Stimulated activated CD8-positive, alpha-beta memory T cell treated with anti-CD3 and anti-CD28 coated beads, Interleukin-15, amount 100 ng/mL, for 48 hours (primary cell): ENCODE results near the gene PDCD5.
"Not testable (repeated sequence)": the region's sequence is repeated elsewhere in the genome, so short reads cannot be mapped to it uniquely, and the experiment has no call there.

Experiments
- DNase-seq, 2 donors: peaks; one replicate each; pipeline ENCODE4 v3.0.0-alpha.2; 2020; ENCODE audit warnings: low read depth in 2 of 2

PDCD5 gene

GRCh38 chr19:32580901-32581704 is at the start of gene PDCD5:
TSS of gene PDCD5 (plus strand) at chr19:32581190. CDS start at chr19:32581262, 72 bp downstream.
- DNase-seq: peak; percentile 97

GRCh38 chr19:32532233-32532632 is 48.8 kb upstream of the PDCD5 start:
- DNase-seq: no peak

GRCh38 chr19:32537580-32537979 is 43.4 kb upstream of the PDCD5 start:
- no peak for DNase-seq

- DNase-seq: no peak
These were observed 41.6 kb upstream of the PDCD5 start for GRCh38 chr19:32539240-32539916.

- no peak for DNase-seq
These were observed 40.4 kb upstream of the PDCD5 start for GRCh38 chr19:32540621-32541020.

GRCh38 chr19:32541376-32541775 is 39.6 kb upstream of the PDCD5 start:
- DNase-seq: not testable (repeated sequence)

- DNase-seq: no peak
These were observed 38.4 kb upstream of the PDCD5 start for GRCh38 chr19:32542477-32543108.

- no peak for DNase-seq
These were observed 37.7 kb upstream of the PDCD5 start for GRCh38 chr19:32543115-32543900.

GRCh38 chr19:32544917-32545316 is 36.1 kb upstream of the PDCD5 start:
- no peak for DNase-seq

GRCh38 chr19:32550666-32551065 is 30.3 kb upstream of the PDCD5 start:
- no peak for DNase-seq

GRCh38 chr19:32555786-32556185 is 25.2 kb upstream of the PDCD5 start:
- no peak for DNase-seq

- DNase-seq: no peak
These were observed 22.3 kb upstream of the PDCD5 start for GRCh38 chr19:32558607-32559228.

GRCh38 chr19:32563761-32564160 is 17.2 kb upstream of the PDCD5 start:
- no peak for DNase-seq

- no peak for DNase-seq
These were observed 14.7 kb upstream of the PDCD5 start for GRCh38 chr19:32566246-32566830.

- no peak for DNase-seq
These were observed 13.5 kb upstream of the PDCD5 start for GRCh38 chr19:32567486-32567885.

GRCh38 chr19:32570081-32570785 is 10.8 kb upstream of the PDCD5 start:
- DNase-seq: peak in 1 of 2 donors; percentile 4

- not testable (repeated sequence) for DNase-seq
These were observed 9.4 kb upstream of the PDCD5 start for GRCh38 chr19:32571471-32572075.

- DNase-seq: peak in 1 of 2 donors; percentile 15
These were observed 8.1 kb upstream of the PDCD5 start for GRCh38 chr19:32572700-32573491.

- no peak for DNase-seq
These were observed 7.5 kb upstream of the PDCD5 start for GRCh38 chr19:32573492-32573794.
